ENCODE data around the gene LRRC71.

- TF ChIP-seq CTCF (IDR thresholded peaks at IDR 0.05; ENCODE audit: low read depth, low read length) (no peak), EZH2phosphoT487 (IDR thresholded peaks at IDR 0.05; ENCODE audit: low read depth) (no peak)
Measured at GRCh38 chr1:156904187-156904959, 16.1 kb upstream of the LRRC71 start.
